GM23248 (cell line): ENCODE results near the gene SHROOM3. TPM values are rescaled to one million over a fixed set of nuclear protein-coding genes. Genes with fewer than 3 reads are reported as not detected.

ENCODE experiments used
- DNase-seq: peaks from one replicate; pipeline ENCODE4 v3.0.0-alpha.2; 2015
- H2AFZ ChIP-seq: fragments of 200-600 bp; sonication (generic); 2 replicates; pipeline ENCODE4 v1.6.1; 2016; ENCODE audit warnings: antibody characterized with exemption
- H3F3A ChIP-seq: fragments of 200-600 bp; sonication (generic); 2 replicates; pipeline ENCODE4 v1.6.1; 2016; ENCODE audit warnings: mild to moderate bottlenecking, antibody characterized with exemption, mixed run types; ENCODE audit not compliant: insufficient read depth
- H3K27ac ChIP-seq: fragments of 200-600 bp; sonication (generic); 2 replicates; pipeline ENCODE4 v1.5.1; 2016; ENCODE audit warnings: mild to moderate bottlenecking
- H3K27me3 ChIP-seq: fragments of 200-600 bp; sonication (generic); replicated peaks from 2 replicates; pipeline ENCODE4 v1.6.1; 2016; ENCODE audit warnings: mild to moderate bottlenecking; ENCODE audit not compliant: insufficient read depth
- H3K36me3 ChIP-seq: fragments of 200-600 bp; sonication (generic); 2 replicates; pipeline ENCODE4 v1.6.1; 2016; ENCODE audit warnings: low read depth, mild to moderate bottlenecking
- H3K4me1 ChIP-seq: fragments of 200-600 bp; sonication (generic); 2 replicates; pipeline ENCODE4 v1.6.1; 2016; ENCODE audit warnings: mild to moderate bottlenecking; ENCODE audit not compliant: insufficient read depth
- H3K4me2 ChIP-seq: fragments of 200-600 bp; sonication (generic); one replicate; pipeline ENCODE4 v1.6.1; 2016; ENCODE audit warnings: mild to moderate bottlenecking; ENCODE audit not compliant: unreplicated experiment
- H3K4me3 ChIP-seq: fragments of 200-600 bp; sonication (generic); 2 replicates; pipeline ENCODE4 v1.5.1; 2016; ENCODE audit warnings: mild to moderate bottlenecking
- H3K79me2 ChIP-seq: fragments of 200-600 bp; sonication (generic); 2 replicates; pipeline ENCODE4 v1.6.1; 2016; ENCODE audit warnings: mild to moderate bottlenecking; ENCODE audit not compliant: insufficient read depth
- H3K9ac ChIP-seq: fragments of 200-600 bp; sonication (generic); 2 replicates; pipeline ENCODE4 v1.6.1; 2016; ENCODE audit warnings: mild to moderate bottlenecking
- H3K9me2 ChIP-seq: fragments of 200-600 bp; sonication (generic); 2 replicates; pipeline ENCODE4 v1.6.1; 2016; ENCODE audit warnings: mixed run types, mild to moderate bottlenecking, moderate library complexity; ENCODE audit not compliant: insufficient read depth
- H3K9me3 ChIP-seq: fragments of 200-600 bp; sonication (generic); one replicate; pipeline ENCODE4 v1.6.1; 2017; ENCODE audit warnings: low read depth
- H4K20me1 ChIP-seq: fragments of 200-600 bp; sonication (generic); 2 replicates; pipeline ENCODE4 v1.6.0; 2016; ENCODE audit not compliant: insufficient read depth
- EZH2 ChIP-seq: fragments of 200-600 bp; sonication (generic); IDR thresholded peaks from 2 replicates; pipeline ENCODE4 v1.6.1; 2018; ENCODE audit warnings: antibody characterized with exemption, mild to moderate bottlenecking; ENCODE audit not compliant: insufficient read depth, poor library complexity, severe bottlenecking
- EZH2phosphoT487 ChIP-seq: fragments of 200-600 bp; sonication (generic); IDR thresholded peaks from 2 replicates; pipeline ENCODE4 v1.6.1; 2018; ENCODE audit warnings: antibody characterized with exemption, moderate library complexity, mild to moderate bottlenecking, low read depth; ENCODE audit not compliant: insufficient read depth
- WGBS, 2 experiments: methylation state at CpG; one replicate each; pipeline ENCODE4 v1.1.6; 2015 to 2017; ENCODE audit warnings: low lambda C conversion rate in 2 of 2, low coverage in 1 of 2; ENCODE audit errors: missing lambda C conversion rate in 2 of 2; 5-methylcytosine and 5-hydroxymethylcytosine counted together
- in situ Hi-C: fragments of 300-500 bp; cut with MboI; formaldehyde crosslinking; loops from 2 replicates; pipeline ENCODE4 v1.15.0; 2020
- polyA plus RNA-seq: library from polyadenylated mRNA; unstranded; fragments of >200 nt; fragmentation: Nextera tagmentation; extraction: Ambion mirVana; gene quantifications from 2 replicates; pipeline ENCODE4 v1.2.1, GENCODE V29; 2016
- total RNA-seq: library from RNA; depleted of rRNA; stranded (reverse); fragments of >200 nt; shearing (Covaris generic); gene quantifications from 2 replicates; pipeline ENCODE4 v1.2.3, GENCODE V29; 2014

The SHROOM3 gene
- total and polyA plus RNA-seq, 2 experiments from 2014 or later: 9.7 to 44.6 TPM

GRCh38 chr4:76751612-76752343 is 316.7 kb downstream of the SHROOM3 start:
- in situ Hi-C loops: loop anchor here (10.0 kb wide), 1 partner anchor 237 kb away; no protein-coding TSS in a partner anchor
- Histone ChIP-seq H3K79me2 (peaks cover 58% of the 10 kb centered on the region), H3K9me2 (no peaks in the 10 kb centered on the region), H3K9me3 (no peaks in the 10 kb centered on the region), H3K36me3 (peaks cover 35% of the 10 kb centered on the region), H3F3A (peaks cover 74% of the 10 kb centered on the region), H3K4me1 (peaks cover 78% of the 10 kb centered on the region), H3K4me2 (no peak overlapping the region), H3K9ac (peak overlapping the region; percentile 80), H2AFZ (no peak overlapping the region), H3K27me3 (no peaks in the 10 kb centered on the region), H3K27ac (peak overlapping the region; percentile 97), H3K4me3 (no peak overlapping the region), H4K20me1 (no peaks in the 10 kb centered on the region)
- WGBS, 2 experiments: 73% methylated on average over 3 of the region's 3 CpGs
- no peak for DNase-seq
- TF ChIP-seq EZH2phosphoT487 (no peak), EZH2 (no peak)

GRCh38 chr4:76752861-76753501 is 318.0 kb downstream of the SHROOM3 start:
- Histone ChIP-seq H3K4me3 (peak overlapping the region; percentile 62), H3K9me2 (no peaks in the 10 kb centered on the region), H3K27me3 (no peaks in the 10 kb centered on the region), H3K36me3 (peaks cover 33% of the 10 kb centered on the region), H3K9me3 (no peaks in the 10 kb centered on the region), H4K20me1 (no peaks in the 10 kb centered on the region), H3K79me2 (peaks cover 47% of the 10 kb centered on the region), H3F3A (peaks cover 72% of the 10 kb centered on the region), H2AFZ (peak overlapping the region; percentile 41; the same call in 1 of the 2 replicates), H3K4me1 (peaks cover 72% of the 10 kb centered on the region), H3K9ac (peak overlapping the region; percentile 87), H3K4me2 (peak overlapping the region; percentile 86), H3K27ac (peak overlapping the region; percentile 97)
- 6 to 12% methylated on average over 3 of the region's 3 CpGs for WGBS, 2 experiments
- TF ChIP-seq EZH2phosphoT487 (no peak), EZH2 (no peak)
- DNase-seq: peak; percentile 99
- in situ Hi-C loops: loop anchor here (10.0 kb wide), 1 partner anchor 238 kb away; no protein-coding TSS in a partner anchor

- H3F3A ChIP-seq: peaks cover 74% of the 10 kb centered on the region
- H3K79me2 ChIP-seq: peaks cover 46% of the 10 kb centered on the region
- peaks cover 72% of the 10 kb centered on the region for H3K4me1 ChIP-seq
- WGBS, 2 experiments: 0 to 4% methylated on average over 3 of the region's 3 CpGs
- no peaks in the 10 kb centered on the region for H3K27me3 ChIP-seq
- peak; percentile 91 for DNase-seq
- peak overlapping the region; percentile 97 for H3K27ac ChIP-seq
- H3K9me3 ChIP-seq: no peaks in the 10 kb centered on the region
- TF ChIP-seq EZH2 (no peak), EZH2phosphoT487 (no peak)
- peak overlapping the region; percentile 86 for H3K4me2 ChIP-seq
- no peaks in the 10 kb centered on the region for H4K20me1 ChIP-seq
- no peak overlapping the region for H2AFZ ChIP-seq
- H3K9ac ChIP-seq: peak overlapping the region; percentile 87
- H3K36me3 ChIP-seq: peaks cover 34% of the 10 kb centered on the region
- in situ Hi-C loops: loop anchor here (10.0 kb wide), 1 partner anchor 239 kb away; no protein-coding TSS in a partner anchor
- H3K4me3 ChIP-seq: peak overlapping the region; percentile 62
- no peaks in the 10 kb centered on the region for H3K9me2 ChIP-seq
Measured at GRCh38 chr4:76753814-76754213, 318.8 kb downstream of the SHROOM3 start.

- WGBS, 2 experiments: 90 to 97% methylated on average over 10 of the region's 10 CpGs
- no peak for DNase-seq
- peaks cover 41% of the 10 kb centered on the region for H3K36me3 ChIP-seq
Measured at GRCh38 chr4:76754439-76754838, 319.4 kb downstream of the SHROOM3 start.

More at GRCh38 chr4:76754439-76754838, 319.4 kb downstream of the SHROOM3 start:
- no peak for TF ChIP-seq EZH2phosphoT487
- TF ChIP-seq EZH2: no peak
- peak overlapping the region; percentile 86 for H3K4me2 ChIP-seq
- H3K9ac ChIP-seq: peak overlapping the region; percentile 87
- H3F3A ChIP-seq: peaks cover 75% of the 10 kb centered on the region
- H3K4me3 ChIP-seq: peak overlapping the region; percentile 62; the same call in 1 of the 2 replicates
- H2AFZ ChIP-seq: no peak overlapping the region
- in situ Hi-C loops: loop anchor here (10.0 kb wide), 1 partner anchor 240 kb away; no protein-coding TSS in a partner anchor
- H3K9me2 ChIP-seq: no peaks in the 10 kb centered on the region
- H3K79me2 ChIP-seq: peaks cover 41% of the 10 kb centered on the region
- no peaks in the 10 kb centered on the region for H4K20me1 ChIP-seq
- H3K27me3 ChIP-seq: no peaks in the 10 kb centered on the region
- peaks cover 74% of the 10 kb centered on the region for H3K4me1 ChIP-seq
- H3K27ac ChIP-seq: peak overlapping the region; percentile 97
- H3K9me3 ChIP-seq: no peaks in the 10 kb centered on the region
